H1 (cell line): ENCODE results near the gene MMS22L.

Experiments
- CBX5 ChIP-seq: fragments of 300-800, 300-1000 bp; sonication (generic); IDR thresholded peaks from 2 replicates; pipeline ENCODE4 v1.7.1; 2016; ENCODE audit warnings: antibody characterized with exemption, low read length, low read depth
- HDAC2 ChIP-seq, 2 experiments: fragments of 300-600 bp in 1 of 2; sonication (generic) in 1 of 2; IDR thresholded peaks; 2 replicates each; pipeline ENCODE4 v1.6.1; 2011 to 2012; ENCODE audit warnings: low read depth in 2 of 2, low read length in 2 of 2, mild to moderate bottlenecking in 2 of 2, moderate library complexity in 2 of 2, borderline replicate concordance in 1 of 2, inconsistent platforms in 1 of 2
- JUN ChIP-seq: IDR thresholded peaks from 2 replicates; pipeline ENCODE4 v1.6.1; 2011; ENCODE audit warnings: low read depth, mild to moderate bottlenecking, improper control_type of control experiment, low read length
- RFX5 ChIP-seq: IDR thresholded peaks from 2 replicates; pipeline ENCODE4 v1.6.1; 2011; ENCODE audit warnings: low read depth, low read length, improper control_type of control experiment, borderline replicate concordance
- RNF2 ChIP-seq: fragments of 200-900, 300-1000 bp; sonication (generic); IDR thresholded peaks from 2 replicates; pipeline ENCODE4 v1.7.1; 2016; ENCODE audit warnings: borderline replicate concordance, low read depth, mild to moderate bottlenecking, antibody characterized with exemption, low read length; ENCODE audit not compliant: poor library complexity, severe bottlenecking; ENCODE audit errors: missing control alignments
- TAF1 ChIP-seq: IDR thresholded peaks from 2 replicates; pipeline ENCODE4 v1.6.1; 2011; ENCODE audit warnings: mild to moderate bottlenecking, low read depth, low read length
- TBP ChIP-seq: IDR thresholded peaks from 2 replicates; pipeline ENCODE4 v1.6.1; 2011; ENCODE audit warnings: low read depth, low read length, improper control_type of control experiment
- TF ChIP-seq, protein P1 (sequence below), 3 experiments: IDR thresholded peaks; 1 replicate in 2 of 3; 2 replicates in 1 of 3; pipeline versions ENCODE4 v1.5.1 to v1.6.1; 2011; ENCODE audit warnings: low read length in 3 of 3, mild to moderate bottlenecking in 3 of 3, inconsistent platforms in 2 of 3, low read depth in 1 of 3, moderate library complexity in 1 of 3; ENCODE audit not compliant: insufficient read depth in 1 of 3; ENCODE audit errors: control extremely low read depth in 1 of 3
- TF ChIP-seq, protein P2 (sequence below): IDR thresholded peaks from 2 replicates; pipeline ENCODE4 v1.6.1; 2012; ENCODE audit warnings: low read length, inconsistent platforms

DNA sequence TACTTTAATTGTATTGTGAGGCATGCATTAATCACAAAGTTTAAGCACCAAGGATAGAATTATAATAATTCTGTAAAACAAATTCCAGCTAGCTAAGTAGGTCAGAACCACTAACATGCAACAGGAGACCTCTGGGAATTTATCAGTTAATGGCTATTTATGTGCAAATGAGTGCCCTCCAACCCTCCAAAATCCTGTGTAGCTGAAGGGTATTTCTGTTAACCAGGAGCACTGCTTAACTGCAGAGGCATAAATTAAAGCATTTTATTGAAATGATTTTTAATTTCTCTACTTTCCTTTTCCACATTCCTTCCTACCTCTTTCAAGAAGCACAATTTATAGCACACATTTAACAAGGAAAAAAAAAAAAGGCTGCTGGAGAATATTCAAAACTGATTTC is 77.0 kb downstream of the MMS22L start:
- TF ChIP-seq RFX5 (no peak), HDAC2 (IDR thresholded peaks at IDR 0.05; ENCODE audit: borderline replicate concordance in 1 of 2, low read depth in 2 of 2, low read length in 2 of 2) (no peak), TAF1 (no peak), TBP (no peak), CBX5 (no peak), RNF2 (no peak), JUN (no peak)
- TF ChIP-seq, protein P1, sequence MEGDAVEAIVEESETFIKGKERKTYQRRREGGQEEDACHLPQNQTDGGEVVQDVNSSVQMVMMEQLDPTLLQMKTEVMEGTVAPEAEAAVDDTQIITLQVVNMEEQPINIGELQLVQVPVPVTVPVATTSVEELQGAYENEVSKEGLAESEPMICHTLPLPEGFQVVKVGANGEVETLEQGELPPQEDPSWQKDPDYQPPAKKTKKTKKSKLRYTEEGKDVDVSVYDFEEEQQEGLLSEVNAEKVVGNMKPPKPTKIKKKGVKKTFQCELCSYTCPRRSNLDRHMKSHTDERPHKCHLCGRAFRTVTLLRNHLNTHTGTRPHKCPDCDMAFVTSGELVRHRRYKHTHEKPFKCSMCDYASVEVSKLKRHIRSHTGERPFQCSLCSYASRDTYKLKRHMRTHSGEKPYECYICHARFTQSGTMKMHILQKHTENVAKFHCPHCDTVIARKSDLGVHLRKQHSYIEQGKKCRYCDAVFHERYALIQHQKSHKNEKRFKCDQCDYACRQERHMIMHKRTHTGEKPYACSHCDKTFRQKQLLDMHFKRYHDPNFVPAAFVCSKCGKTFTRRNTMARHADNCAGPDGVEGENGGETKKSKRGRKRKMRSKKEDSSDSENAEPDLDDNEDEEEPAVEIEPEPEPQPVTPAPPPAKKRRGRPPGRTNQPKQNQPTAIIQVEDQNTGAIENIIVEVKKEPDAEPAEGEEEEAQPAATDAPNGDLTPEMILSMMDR (IDR thresholded peaks at IDR 0.05; ENCODE audit: control extremely low read depth in 1 of 3, insufficient read depth in 1 of 3, low read depth in 1 of 3, low read length in 3 of 3), result no peak
- TF ChIP-seq, protein P2, sequence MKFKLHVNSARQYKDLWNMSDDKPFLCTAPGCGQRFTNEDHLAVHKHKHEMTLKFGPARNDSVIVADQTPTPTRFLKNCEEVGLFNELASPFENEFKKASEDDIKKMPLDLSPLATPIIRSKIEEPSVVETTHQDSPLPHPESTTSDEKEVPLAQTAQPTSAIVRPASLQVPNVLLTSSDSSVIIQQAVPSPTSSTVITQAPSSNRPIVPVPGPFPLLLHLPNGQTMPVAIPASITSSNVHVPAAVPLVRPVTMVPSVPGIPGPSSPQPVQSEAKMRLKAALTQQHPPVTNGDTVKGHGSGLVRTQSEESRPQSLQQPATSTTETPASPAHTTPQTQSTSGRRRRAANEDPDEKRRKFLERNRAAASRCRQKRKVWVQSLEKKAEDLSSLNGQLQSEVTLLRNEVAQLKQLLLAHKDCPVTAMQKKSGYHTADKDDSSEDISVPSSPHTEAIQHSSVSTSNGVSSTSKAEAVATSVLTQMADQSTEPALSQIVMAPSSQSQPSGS, result no peak
